Articular chondrocyte of knee joint (primary cell): ENCODE measurements around the gene MAGEA12. TPM values are rescaled to one million over a fixed set of nuclear protein-coding genes. Genes with fewer than 3 reads are reported as not detected.

Experiments
- total RNA-seq: library from RNA; depleted of rRNA; stranded (reverse); fragments of >200 nt; gene quantifications from 2 replicates; pipeline ENCODE4 v1.2.3, GENCODE V29; 2012

MAGEA12 gene, protein sequence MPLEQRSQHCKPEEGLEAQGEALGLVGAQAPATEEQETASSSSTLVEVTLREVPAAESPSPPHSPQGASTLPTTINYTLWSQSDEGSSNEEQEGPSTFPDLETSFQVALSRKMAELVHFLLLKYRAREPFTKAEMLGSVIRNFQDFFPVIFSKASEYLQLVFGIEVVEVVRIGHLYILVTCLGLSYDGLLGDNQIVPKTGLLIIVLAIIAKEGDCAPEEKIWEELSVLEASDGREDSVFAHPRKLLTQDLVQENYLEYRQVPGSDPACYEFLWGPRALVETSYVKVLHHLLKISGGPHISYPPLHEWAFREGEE
- total RNA-seq: not detected in 2 replicates

DNA sequence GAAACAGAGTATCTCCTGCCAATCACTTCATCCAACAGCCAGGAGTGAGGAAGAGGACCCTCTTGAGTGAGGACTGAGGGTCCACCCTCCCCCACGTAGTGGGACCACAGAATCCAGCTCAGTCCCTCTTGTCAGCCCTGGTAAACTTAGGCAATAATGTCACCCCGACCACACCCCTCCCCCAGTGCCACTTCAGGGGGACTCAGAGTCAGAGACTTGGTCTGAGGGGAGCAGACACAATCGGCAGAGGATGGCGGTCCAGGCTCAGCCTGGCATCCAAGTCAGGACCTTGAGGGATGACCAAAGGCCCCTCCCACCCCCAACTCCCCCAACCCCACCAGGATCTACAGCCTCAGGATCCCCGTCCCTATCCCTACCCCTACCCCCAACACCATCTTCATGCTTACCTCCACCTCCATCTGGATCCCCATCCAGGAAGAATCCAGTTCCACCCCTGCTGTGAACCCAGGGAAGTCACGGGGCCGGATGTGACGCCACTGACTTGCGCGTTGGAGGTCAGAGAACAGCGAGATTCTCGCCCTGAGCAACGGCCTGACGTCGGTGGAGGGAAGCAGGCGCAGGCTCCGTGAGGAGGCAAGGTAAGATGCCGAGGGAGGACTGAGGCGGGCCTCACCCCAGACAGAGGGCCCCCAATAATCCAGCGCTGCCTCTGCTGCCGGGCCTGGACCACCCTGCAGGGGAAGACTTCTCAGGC lies at the start of gene MAGEA12, which contains the start of gene CSAG1:
Gene MAGEA12 (plus strand): TSS at position 497 of the 715 bp plus-strand sequence. CDS start 2,405 bp downstream, outside the sequence.
Gene CSAG1 (minus strand): TSS at position 461 of the 715 bp plus-strand sequence. CDS start 1,261 bp downstream, outside the sequence.

DNA sequence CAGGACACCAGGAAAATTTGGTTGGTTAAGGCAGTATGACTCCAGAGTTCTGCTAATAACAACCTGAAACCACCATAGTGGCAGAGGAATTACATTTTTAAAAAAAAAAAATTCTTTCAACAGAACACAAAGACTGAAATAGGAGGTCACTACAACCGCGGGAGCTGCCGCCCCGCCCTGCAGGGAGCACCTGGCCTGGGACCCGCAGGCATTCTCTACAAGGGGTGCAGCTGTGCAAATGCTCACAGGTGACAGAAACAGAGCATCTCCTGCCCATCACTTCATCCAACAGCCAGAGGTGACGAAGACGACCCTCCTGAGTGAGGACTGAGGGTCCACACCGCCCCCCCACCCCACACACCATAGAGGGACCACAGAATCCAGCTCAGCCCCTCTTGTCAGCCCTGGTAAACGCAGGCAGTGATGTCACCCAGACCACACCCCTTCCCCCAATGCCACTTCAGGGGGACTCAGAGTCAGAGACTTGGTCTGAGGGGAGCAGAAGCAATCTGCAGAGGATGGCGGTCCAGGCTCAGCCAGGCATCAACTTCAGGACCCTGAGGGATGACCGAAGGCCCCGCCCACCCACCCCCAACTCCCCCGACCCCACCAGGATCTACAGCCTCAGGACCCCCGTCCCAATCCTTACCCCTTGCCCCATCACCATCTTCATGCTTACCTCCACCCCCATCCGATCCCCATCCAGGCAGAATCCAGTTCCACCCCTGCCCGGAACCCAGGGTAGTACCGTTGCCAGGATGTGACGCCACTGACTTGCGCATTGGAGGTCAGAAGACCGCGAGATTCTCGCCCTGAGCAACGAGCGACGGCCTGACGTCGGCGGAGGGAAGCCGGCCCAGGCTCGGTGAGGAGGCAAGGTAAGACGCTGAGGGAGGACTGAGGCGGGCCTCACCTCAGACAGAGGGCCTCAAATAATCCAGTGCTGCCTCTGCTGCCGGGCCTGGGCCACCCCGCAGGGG lies 35.3 kb upstream of the MAGEA12 start, which contains the start of gene MAGEA3:
Gene MAGEA3 (plus strand): TSS at position 843 of the 980 bp plus-strand sequence. CDS start 2,039 bp downstream, outside the sequence.

GRCh38 chrX:152709173-152709572 lies 24.4 kb upstream of the MAGEA12 start, which contains the start of gene CSAG2:
Gene CSAG2, minus strand, starts transcription at chrX:152709273. Its CDS starts 161 bp downstream, at chrX:152709112.

GRCh38 chrX:152713815-152714787 lies 19.5 kb upstream of the MAGEA12 start, which contains the start of gene MAGEA2B:
Gene MAGEA2B, plus strand, starts transcription at chrX:152714628. Its CDS starts 2,479 bp downstream, at chrX:152717107.

GRCh38 chrX:152753686-152754650 lies 20.4 kb downstream of the MAGEA12 start, which contains the start of gene MAGEA2:
Gene MAGEA2, minus strand, starts transcription at chrX:152753842. Its CDS starts 2,479 bp downstream, at chrX:152751363.

DNA sequence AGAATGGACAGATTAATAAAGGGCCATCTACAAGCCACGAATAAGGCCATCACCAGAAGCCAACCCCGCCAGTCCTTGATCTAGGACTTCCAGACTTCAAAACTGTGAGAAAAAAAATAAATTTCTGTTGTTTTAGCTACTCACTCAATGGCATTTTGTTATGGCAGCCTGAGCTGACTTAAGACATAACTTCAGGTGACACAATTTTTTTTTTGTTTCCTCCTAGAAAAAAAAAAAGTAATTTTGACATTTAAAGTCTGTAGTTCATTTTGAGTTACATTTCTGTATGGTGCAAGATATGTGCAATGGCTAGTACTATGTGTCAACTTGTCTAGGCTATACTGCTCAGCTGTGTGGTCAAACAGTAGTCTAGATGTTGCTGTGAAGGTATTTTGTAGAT lies 25.4 kb downstream of the MAGEA12 start, which contains the start of gene CSAG3:
Gene CSAG3 (plus strand): TSS at position 301 of the 400 bp plus-strand sequence.

DNA sequence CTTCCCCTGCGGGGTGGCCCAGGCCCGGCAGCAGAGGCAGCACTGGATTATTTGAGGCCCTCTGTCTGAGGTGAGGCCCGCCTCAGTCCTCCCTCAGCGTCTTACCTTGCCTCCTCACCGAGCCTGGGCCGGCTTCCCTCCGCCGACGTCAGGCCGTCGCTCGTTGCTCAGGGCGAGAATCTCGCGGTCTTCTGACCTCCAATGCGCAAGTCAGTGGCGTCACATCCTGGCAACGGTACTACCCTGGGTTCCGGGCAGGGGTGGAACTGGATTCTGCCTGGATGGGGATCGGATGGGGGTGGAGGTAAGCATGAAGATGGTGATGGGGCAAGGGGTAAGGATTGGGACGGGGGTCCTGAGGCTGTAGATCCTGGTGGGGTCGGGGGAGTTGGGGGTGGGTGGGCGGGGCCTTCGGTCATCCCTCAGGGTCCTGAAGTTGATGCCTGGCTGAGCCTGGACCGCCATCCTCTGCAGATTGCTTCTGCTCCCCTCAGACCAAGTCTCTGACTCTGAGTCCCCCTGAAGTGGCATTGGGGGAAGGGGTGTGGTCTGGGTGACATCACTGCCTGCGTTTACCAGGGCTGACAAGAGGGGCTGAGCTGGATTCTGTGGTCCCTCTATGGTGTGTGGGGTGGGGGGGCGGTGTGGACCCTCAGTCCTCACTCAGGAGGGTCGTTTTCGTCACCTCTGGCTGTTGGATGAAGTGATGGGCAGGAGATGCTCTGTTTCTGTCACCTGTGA lies 36.2 kb downstream of the MAGEA12 start, which contains the start of gene MAGEA6:
Gene MAGEA6 (minus strand): TSS at position 141 of the 741 bp plus-strand sequence. CDS start 2,039 bp downstream, outside the sequence.

Other genes with a start within 250 kb of the MAGEA12 start
- under 0.01 TPM in 1 of 2 replicates, not detected in the other for gene GABRQ, start 95.9 kb upstream of the MAGEA12 start, total RNA-seq
- not detected in 2 replicates for gene MAGEA3, start 35.0 kb upstream of the MAGEA12 start, total RNA-seq
- gene CSAG2, start 24.5 kb upstream of the MAGEA12 start, total RNA-seq: not detected in 2 replicates
- gene MAGEA2B, start 19.1 kb upstream of the MAGEA12 start, total RNA-seq: not detected in 2 replicates
- gene CSAG1, start within 50 bp of the MAGEA12 start, total RNA-seq: not detected in 2 replicates
- gene MAGEA2, start 20.1 kb downstream of the MAGEA12 start, total RNA-seq: not detected in 2 replicates
- not detected in 2 replicates for gene CSAG3, start 25.5 kb downstream of the MAGEA12 start, total RNA-seq
- not detected in 2 replicates for gene MAGEA6, start 35.9 kb downstream of the MAGEA12 start, total RNA-seq
- gene CETN2, start 97.0 kb downstream of the MAGEA12 start, total RNA-seq: 50.3 and 67.7 TPM in 2 replicates
- 15.0 and 15.8 TPM in 2 replicates for gene NSDHL, start 97.3 kb downstream of the MAGEA12 start, total RNA-seq
- gene ZNF185, start 164.3 kb downstream of the MAGEA12 start, total RNA-seq: 3.4 and 5.0 TPM in 2 replicates